NT2/D1 (cell line): ENCODE measurements around the gene ORM1.

ENCODE experiments used
- SUZ12 ChIP-seq: IDR thresholded peaks from 2 replicates; pipeline ENCODE4 v1.6.1; 2011; ENCODE audit not compliant: insufficient read length, insufficient read depth; ENCODE audit errors: extremely low read depth
- YY1 ChIP-seq: IDR thresholded peaks from 2 replicates; pipeline ENCODE4 v1.6.1; 2011; ENCODE audit not compliant: insufficient read length, insufficient read depth
- ZNF274 ChIP-seq: IDR thresholded peaks from 2 replicates; pipeline ENCODE4 v1.6.1; 2011; ENCODE audit warnings: mild to moderate bottlenecking, low read depth, low read length

- TF ChIP-seq YY1 (no peak), ZNF274 (no peak), SUZ12 (no peak)
Measured at GRCh38 chr9:114359801-114360200, 36.9 kb downstream of the ORM1 start.
